Measurements from ENCODE around the gene KDM3A. TPM values are rescaled to one million over a fixed set of nuclear protein-coding genes. Genes with fewer than 3 reads are reported as not detected.

KDM3A gene
- total and polyA plus RNA-seq, 10 donors: 16.1 to 87.5 (median 45.5) TPM

- intact Hi-C loops (cut with DNase I; ENCODE audit: low total_unique reads): no loop called here
- WGBS, 5 donors: 88 to 100% (median 94%) methylated on average over 1 of the region's 1 CpG
Observed at GRCh38 chr2:86520153-86520552, 79.0 kb downstream of the KDM3A start.

GRCh38 chr2:86521922-86522321 lies 80.8 kb downstream of the KDM3A start:
- TF ChIP-seq POLR2AphosphoS5 (IDR thresholded peaks at IDR 0.05) (no peak), CTCF (IDR thresholded peaks at IDR 0.05 in 8 of 11, conservative IDR thresholded peaks at IDR 0.05 in 3 of 11) (no peak), POLR2A (IDR thresholded peaks at IDR 0.05) (no peak)
- Histone ChIP-seq H3K27me3 (replicated peaks in 1 of 7) (no peaks in the 10 kb centered on the region), H3K27ac (no peak overlapping the region), H3K9me3 (peaks cover 4 to 31% (median 25%) of the 10 kb centered on the region in 8 donors), H3K4me3 (no peak overlapping the region), H3K4me1 (peaks cover 0 to 7% (median 0%) of the 10 kb centered on the region in 6 donors), H3K36me3 (peaks cover 0 to 76% (median 9%) of the 10 kb centered on the region in 6 donors)
- DNase-seq: no peak
- intact Hi-C loops (cut with DNase I; ENCODE audit: low total_unique reads): no loop called here
- 81 to 97% (median 93%) methylated on average over 1 of the region's 1 CpG for WGBS, 5 donors

More at GRCh38 chr2:86520153-86520552, 79.0 kb downstream of the KDM3A start:
- H3K27me3 ChIP-seq (replicated peaks in 1 of 7): no peaks in the 10 kb centered on the region
- peaks cover 4 to 31% (median 25%) of the 10 kb centered on the region in 8 donors for H3K9me3 ChIP-seq
- no peak overlapping the region for H3K4me3 ChIP-seq
- no peak overlapping the region for H3K27ac ChIP-seq
- TF ChIP-seq POLR2A (IDR thresholded peaks at IDR 0.05) (no peak), CTCF (IDR thresholded peaks at IDR 0.05 in 8 of 11, conservative IDR thresholded peaks at IDR 0.05 in 3 of 11) (no peak), POLR2AphosphoS5 (IDR thresholded peaks at IDR 0.05) (no peak)
- DNase-seq: no peak
- H3K36me3 ChIP-seq: peaks cover 0 to 63% (median 4%) of the 10 kb centered on the region in 6 donors
- peaks cover 0 to 13% (median 0%) of the 10 kb centered on the region in 6 donors for H3K4me1 ChIP-seq

GRCh38 chr2:86522711-86523110 lies 81.5 kb downstream of the KDM3A start:
- no peak overlapping the region for H3K27ac ChIP-seq
- WGBS, 5 donors: 92 to 99% (median 96%) methylated on average over 2 of the region's 2 CpGs
- H3K9me3 ChIP-seq: peaks cover 4 to 31% (median 25%) of the 10 kb centered on the region in 8 donors
- peaks cover 0 to 83% (median 13%) of the 10 kb centered on the region in 6 donors for H3K36me3 ChIP-seq
- no peak overlapping the region for H3K4me3 ChIP-seq
- TF ChIP-seq POLR2AphosphoS5 (IDR thresholded peaks at IDR 0.05) (no peak), POLR2A (IDR thresholded peaks at IDR 0.05) (no peak), CTCF (IDR thresholded peaks at IDR 0.05 in 8 of 11, conservative IDR thresholded peaks at IDR 0.05 in 3 of 11) (no peak)
- H3K27me3 ChIP-seq (replicated peaks in 1 of 7): no peaks in the 10 kb centered on the region
- DNase-seq: no peak
- intact Hi-C loops (cut with DNase I; ENCODE audit: low total_unique reads): no loop called here
- H3K4me1 ChIP-seq: peaks cover 0 to 7% (median 0%) of the 10 kb centered on the region in 6 donors

GRCh38 chr2:86523491-86523890 lies 82.3 kb downstream of the KDM3A start:
- 94 to 96% (median 95%) methylated on average over 4 of the region's 4 CpGs for WGBS, 5 donors
- DNase-seq: no peak
- TF ChIP-seq POLR2AphosphoS5 (IDR thresholded peaks at IDR 0.05) (no peak), POLR2A (IDR thresholded peaks at IDR 0.05) (no peak), CTCF (IDR thresholded peaks at IDR 0.05 in 8 of 11, conservative IDR thresholded peaks at IDR 0.05 in 3 of 11) (no peak)
- H3K9me3 ChIP-seq: peaks cover 4 to 31% (median 25%) of the 10 kb centered on the region in 8 donors
- H3K27me3 ChIP-seq (replicated peaks in 1 of 7): no peaks in the 10 kb centered on the region
- no peak overlapping the region for H3K27ac ChIP-seq
- intact Hi-C loops (cut with DNase I; ENCODE audit: low total_unique reads): no loop called here
- peaks cover 0 to 89% (median 20%) of the 10 kb centered on the region in 6 donors for H3K36me3 ChIP-seq
- H3K4me1 ChIP-seq: peaks cover 0 to 4% (median 0%) of the 10 kb centered on the region in 6 donors
- no peak overlapping the region for H3K4me3 ChIP-seq
